Adrenal gland (tissue), 12 donors: ENCODE data around the gene TCF7L1. TPM values are rescaled to one million over a fixed set of nuclear protein-coding genes. Genes with fewer than 3 reads are reported as not detected.
A peak's percentile ranks its signal among the peaks of the same experiment; 100 is the strongest.
"Not testable (repeated sequence)": the region's sequence is repeated elsewhere in the genome, so short reads cannot be mapped to it uniquely, and the experiment has no call there.

Source experiments
- DNase-seq, 7 donors: peaks; one replicate each; pipeline ENCODE4 v3.0.0-alpha.2; 2019 to 2020
- H3K27ac ChIP-seq, 5 donors: fragments of 200-600 bp; sonication (generic) in 4 of 5; 1 replicate in 3 of 5; 2 replicates in 2 of 5; pipeline versions ENCODE4 v1.5.1 to v1.8.0; 2016 to 2020; ENCODE audit warnings: mild to moderate bottlenecking in 1 of 5
- H3K27me3 ChIP-seq: fragments of 200-600 bp; 2 replicates; pipeline ENCODE4 v1.8.0; 2021
- H3K36me3 ChIP-seq, 2 donors: fragments of 200-600 bp; replicated peaks in 1 of 2; 1 replicate in 1 of 2; 2 replicates in 1 of 2; pipeline versions ENCODE4 v1.5.1 to v1.8.0; 2018 to 2022
- H3K4me1 ChIP-seq, 2 donors: fragments of 200-600 bp; replicated peaks in 1 of 2; 1 replicate in 1 of 2; 2 replicates in 1 of 2; pipeline versions ENCODE4 v1.5.1 to v1.8.0; 2018 to 2021
- H3K4me3 ChIP-seq, 4 donors: fragments of 200-600 bp; sonication (generic) in 3 of 4; one replicate each; pipeline ENCODE4 v1.5.1; 2016 to 2018
- H3K9me3 ChIP-seq, 3 donors: fragments of 200-600 bp; sonication (generic) in 1 of 3; replicated peaks in 1 of 3; 1 replicate in 2 of 3; 2 replicates in 1 of 3; pipeline versions ENCODE4 v1.5.1 to v1.8.0; 2016 to 2021
- CTCF ChIP-seq, 6 experiments: fragments of 450-650 bp in 4 of 6; fragments of 200-600 bp in 2 of 6; sonication (generic) in 1 of 6; IDR thresholded peaks; 1 replicate in 5 of 6; 2 replicates in 1 of 6; pipeline versions ENCODE4 v1.5.1 to v1.8.0; 2016 to 2021; ENCODE audit warnings: antibody characterized with exemption in 6 of 6, mild to moderate bottlenecking in 2 of 6, moderate library complexity in 1 of 6
- POLR2A ChIP-seq, 2 donors: fragments of 450-650 bp; IDR thresholded peaks; one replicate each; pipeline ENCODE4 v1.6.1; 2017; ENCODE audit warnings: antibody characterized with exemption in 2 of 2, mild to moderate bottlenecking in 2 of 2, moderate library complexity in 1 of 2
- WGBS, 4 donors: extraction: QIAGEN DNeasy Blood & Tissue Kit in 2 of 4; methylation state at CpG; one replicate each; pipeline versions ENCODE4 v1.1.5 to v1.1.7; 2013 to 2017; 5-methylcytosine and 5-hydroxymethylcytosine counted together
- intact Hi-C, 2 donors: fragments of 100-400 bp; cut with DNase I; formaldehyde crosslinking; loops; one replicate each; pipeline versions ENCODE4 v1.14.1 to v1.15.0; 2022 to 2023
- polyA plus RNA-seq, 3 donors: library from polyadenylated mRNA; stranded (reverse); fragments of 200-250 nt in 2 of 3; fragments of 350-450 nt in 1 of 3; fragmentation: Illumina TruSeq in 1 of 3; extraction: RNeasy Lipid Tissue Mini Kit (QIAGEN cat#74804) in 1 of 3; gene quantifications; one replicate each; pipeline ENCODE4 v1.2.3, GENCODE V29; 2013 to 2014
- total RNA-seq, 9 donors: library from RNA; depleted of rRNA in 4 of 9; stranded (reverse); fragments of >200 nt in 4 of 9; fragments of 120-200 nt in 1 of 9; fragmentation: NEBNext Ultra II Directional in 1 of 9; extraction: Animal tissue kit (Norgen Biotek cat#: 25700) in 1 of 9; gene quantifications; one replicate each; pipeline versions ENCODE4 v1.1.0 to v1.2.4, GENCODE V29; 2013 to 2023
- donor health status: healthy with polysubstance abuse.
- donor health status: Bipolar disorder and iron deficiency.
- donor health status: DM: yes; HTN: yes; CAD: no.
- donor health status: DM: no; HTN: no; CAD: no.
- donor health status: DM: no; HTN: no; CAD: no.
- donor health status: DM: yes; HTN: yes; CAD: no.

Gene TCF7L1
- total and polyA plus RNA-seq, 12 donors: 0.36 to 8.9 (median 3.2) TPM

GRCh38 chr2:85195956-85196355 is 62.8 kb downstream of the TCF7L1 start:
- no peaks in the 10 kb centered on the region for H3K36me3 ChIP-seq
- H3K4me1 ChIP-seq: no peaks in the 10 kb centered on the region
- H3K27me3 ChIP-seq: no peaks in the 10 kb centered on the region
- H3K4me3 ChIP-seq: no peak overlapping the region
- TF ChIP-seq CTCF (IDR thresholded peaks at IDR 0.05) (no peak), POLR2A (IDR thresholded peaks at IDR 0.05) (no peak)
- no peaks in the 10 kb centered on the region for H3K9me3 ChIP-seq
- no peak for DNase-seq
- 71 to 90% (median 74%) methylated on average over 5 of the region's 5 CpGs for WGBS, 4 donors
- intact Hi-C loops: no loop called here
- H3K27ac ChIP-seq: no peak overlapping the region

- H3K4me3 ChIP-seq: no peak overlapping the region
- no peaks in the 10 kb centered on the region for H3K27me3 ChIP-seq
- no peaks in the 10 kb centered on the region for H3K4me1 ChIP-seq
- DNase-seq: peak in 1 of 7 donors; percentile 6
- H3K27ac ChIP-seq: no peak overlapping the region
- WGBS, 4 donors: 78 to 85% (median 80%) methylated on average over 3 of the region's 3 CpGs
- intact Hi-C loops: no loop called here
- TF ChIP-seq POLR2A (IDR thresholded peaks at IDR 0.05): no peak
- no peak for TF ChIP-seq CTCF (IDR thresholded peaks at IDR 0.05)
- no peaks in the 10 kb centered on the region for H3K9me3 ChIP-seq
- no peaks in the 10 kb centered on the region for H3K36me3 ChIP-seq
These were observed 66.5 kb downstream of the TCF7L1 start for GRCh38 chr2:85199698-85200097.

DNA sequence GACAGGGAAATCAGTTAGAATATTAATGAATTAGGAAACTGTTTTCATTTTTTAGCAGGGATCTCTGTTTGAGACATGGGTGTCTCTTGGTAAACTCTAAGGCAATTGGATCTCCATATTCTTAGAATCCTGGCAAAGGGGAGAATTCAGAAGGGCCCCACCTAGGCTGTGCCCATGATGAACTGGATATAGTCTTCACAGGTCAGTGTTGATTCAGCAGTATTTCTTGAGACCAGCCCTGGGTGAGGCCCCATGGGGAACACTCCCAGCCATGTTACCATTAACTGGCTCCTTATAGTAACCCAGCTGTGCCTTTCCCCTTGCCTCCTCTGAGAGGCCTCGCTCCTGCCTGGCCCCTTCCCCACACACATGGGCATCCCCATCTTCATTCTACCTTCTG is 76.7 kb downstream of the TCF7L1 start:
- Histone ChIP-seq H3K36me3 (no peaks in the 10 kb centered on the region), H3K4me3 (no peak overlapping the region), H3K27ac (no peak overlapping the region), H3K9me3 (no peaks in the 10 kb centered on the region), H3K27me3 (no peaks in the 10 kb centered on the region), H3K4me1 (no peaks in the 10 kb centered on the region)
- 80 to 100% (median 90%) methylated on average over 1 of the region's 1 CpG for WGBS, 4 donors
- intact Hi-C loops: no loop called here
- TF ChIP-seq CTCF (IDR thresholded peaks at IDR 0.05): no peak
- TF ChIP-seq POLR2A (IDR thresholded peaks at IDR 0.05): no peak
- no peak for DNase-seq

GRCh38 chr2:85210511-85210910 is 77.3 kb downstream of the TCF7L1 start:
- no peaks in the 10 kb centered on the region for H3K9me3 ChIP-seq
- H3K27ac ChIP-seq: no peak overlapping the region
- TF ChIP-seq POLR2A (IDR thresholded peaks at IDR 0.05) (no peak), CTCF (IDR thresholded peaks at IDR 0.05) (no peak)
- no peak overlapping the region for H3K4me3 ChIP-seq
- H3K4me1 ChIP-seq: no peaks in the 10 kb centered on the region
- H3K27me3 ChIP-seq: no peaks in the 10 kb centered on the region
- intact Hi-C loops: no loop called here
- 68 to 85% (median 83%) methylated on average over 7 of the region's 7 CpGs for WGBS, 4 donors
- no peak for DNase-seq
- no peaks in the 10 kb centered on the region for H3K36me3 ChIP-seq

GRCh38 chr2:85211606-85212005 is 78.4 kb downstream of the TCF7L1 start:
- 91 to 93% (median 91%) methylated on average over 9 of the region's 9 CpGs for WGBS, 4 donors
- H3K4me1 ChIP-seq, intact Hi-C loops, H3K36me3 ChIP-seq, H3K9me3 ChIP-seq, H3K4me3 ChIP-seq, DNase-seq, H3K27me3 ChIP-seq, H3K27ac ChIP-seq: not testable (repeated sequence)
